SK-N-SH (cell line): ENCODE results near the gene TMED8. TPM values are rescaled to one million over a fixed set of nuclear protein-coding genes. Genes with fewer than 3 reads are reported as not detected.

Experiments
- CTCF ChIA-PET: fragments of 300-600, 350-600 bp; formaldehyde crosslinking; extraction: SDS; loops from one replicate; lab custom pipeline; 2021; lab: Yijun Ruan, JAX
- POLR2A ChIA-PET: fragments of 350-600 bp; sonication (Branson Sonifier 250); formaldehyde crosslinking; extraction: SDS; loops from one replicate; lab custom pipeline; 2020; ENCODE audit warnings: antibody characterized with exemption, inconsistent platforms; lab: Yijun Ruan, JAX
- DNase-seq: peaks from one replicate; pipeline ENCODE4 v3.0.0; 2012
- H2AFZ ChIP-seq: fragments of 200-600 bp; sonication (generic); 2 replicates; pipeline ENCODE4 v1.8.1; 2016; ENCODE audit warnings: antibody characterized with exemption, mild to moderate bottlenecking, low read depth
- H3F3A ChIP-seq: fragments of 200-600 bp; sonication (generic); replicated peaks from 2 replicates; pipeline ENCODE3; 2016; ENCODE audit warnings: antibody characterized with exemption, mild to moderate bottlenecking; ENCODE audit not compliant: insufficient read depth
- H3K27ac ChIP-seq, 2 experiments: fragments of 200-500 bp in 1 of 2; fragments of 200-600 bp in 1 of 2; sonication (Bioruptor generic) in 1 of 2; sonication (generic), shearing (Covaris generic) in 1 of 2; 2 replicates each; pipeline versions ENCODE4 v1.5.1 to v1.6.1; 2014 to 2016; ENCODE audit warnings: low read depth in 2 of 2, inconsistent platforms in 1 of 2, low read length in 1 of 2, mild to moderate bottlenecking in 1 of 2, mixed read lengths in 1 of 2
- H3K27me3 ChIP-seq: fragments of 200-600 bp; sonication (generic), shearing (Covaris generic); 2 replicates; pipeline ENCODE4 v1.6.1; 2016; ENCODE audit warnings: mixed run types; ENCODE audit not compliant: insufficient read depth
- H3K36me3 ChIP-seq, 2 experiments: fragments of 200-500 bp in 1 of 2; fragments of 200-600 bp in 1 of 2; sonication (Bioruptor generic) in 1 of 2; sonication (generic) in 1 of 2; replicated peaks in 1 of 2; 2 replicates each; pipeline versions ENCODE3 to v1.5.1; 2014 to 2016; ENCODE audit warnings: low read length in 1 of 2, mild to moderate bottlenecking in 1 of 2; ENCODE audit not compliant: insufficient read depth in 2 of 2, control insufficient read depth in 1 of 2
- H3K4me1 ChIP-seq, 2 experiments: fragments of 200-500 bp in 1 of 2; fragments of 200-600 bp in 1 of 2; sonication (Bioruptor generic) in 1 of 2; sonication (generic), shearing (Covaris generic) in 1 of 2; 2 replicates each; pipeline versions ENCODE4 v1.5.1 to v1.6.1; 2014 to 2016; ENCODE audit warnings: low read depth in 1 of 2, low read length in 1 of 2, mixed run types in 1 of 2; ENCODE audit not compliant: insufficient read depth in 2 of 2, control insufficient read depth in 1 of 2
- H3K4me2 ChIP-seq: fragments of 200-600 bp; sonication (generic), shearing (Covaris generic); 2 replicates; pipeline ENCODE4 v1.6.1; 2017; ENCODE audit warnings: mixed run types
- H3K4me3 ChIP-seq, 2 experiments: fragments of 200-500 bp in 1 of 2; fragments of 200-600 bp in 1 of 2; sonication (Bioruptor generic) in 1 of 2; sonication (generic), shearing (Covaris generic) in 1 of 2; 2 replicates each; pipeline versions ENCODE4 v1.5.1 to v1.8.1; 2014 to 2016; ENCODE audit warnings: low read depth in 2 of 2, inconsistent platforms in 1 of 2, low read length in 1 of 2, mild to moderate bottlenecking in 1 of 2, mixed read lengths in 1 of 2, moderate library complexity in 1 of 2
- H3K79me2 ChIP-seq: fragments of 200-600 bp; sonication (generic); 2 replicates; pipeline ENCODE4 v1.8.1; 2017; ENCODE audit warnings: mild to moderate bottlenecking; ENCODE audit not compliant: insufficient read depth
- H3K9ac ChIP-seq: fragments of 200-600 bp; sonication (generic); 2 replicates; pipeline ENCODE4 v1.6.1; 2017; ENCODE audit warnings: mixed run types
- H3K9me2 ChIP-seq: fragments of 200-600 bp; sonication (generic); 2 replicates; pipeline ENCODE4 v1.6.1; 2017; ENCODE audit warnings: mixed run types
- H3K9me3 ChIP-seq: fragments of 200-600 bp; sonication (generic); 2 replicates; pipeline ENCODE4 v1.6.1; 2017; ENCODE audit warnings: mixed run types, mild to moderate bottlenecking, moderate library complexity
- H4K20me1 ChIP-seq: fragments of 200-600 bp; sonication (generic); 2 replicates; pipeline ENCODE4 v1.6.1; 2017; ENCODE audit warnings: mild to moderate bottlenecking, mixed run types; ENCODE audit not compliant: insufficient read depth
- ELF1 ChIP-seq: IDR thresholded peaks from 2 replicates; pipeline ENCODE4 v1.4.0; 2012
- EP300 ChIP-seq, 2 experiments: IDR thresholded peaks; 2 replicates each; pipeline versions ENCODE4 v1.4.0 to v1.6.1; 2012; ENCODE audit warnings: borderline replicate concordance in 1 of 2, low read depth in 1 of 2, low read length in 1 of 2
- EZH2phosphoT487 ChIP-seq: fragments of 200-600 bp; sonication (generic); IDR thresholded peaks from 2 replicates; pipeline ENCODE4 v1.6.1; 2017; ENCODE audit warnings: low read depth, mixed run types, mild to moderate bottlenecking, antibody characterized with exemption, moderate library complexity, borderline replicate concordance
- FOSL2 ChIP-seq: IDR thresholded peaks from 2 replicates; pipeline ENCODE4 v1.4.0; 2012; ENCODE audit warnings: low read depth, mild to moderate bottlenecking, moderate library complexity, borderline replicate concordance
- IRF3 ChIP-seq: fragments of 150-350 bp; IDR thresholded peaks from 2 replicates; pipeline ENCODE4 v1.6.1; 2016; ENCODE audit warnings: mild to moderate bottlenecking, low read depth, low read length
- JUND ChIP-seq: IDR thresholded peaks from 2 replicates; pipeline ENCODE4 v1.4.0; 2012
- MAX ChIP-seq: IDR thresholded peaks from 2 replicates; pipeline ENCODE4 v1.4.0; 2012; ENCODE audit warnings: low read depth
- MXI1 ChIP-seq: IDR thresholded peaks from 2 replicates; pipeline ENCODE4 v1.6.1; 2012; ENCODE audit warnings: mild to moderate bottlenecking, low read depth, low read length, improper control_type of control experiment
- NFIC ChIP-seq: IDR thresholded peaks from 2 replicates; pipeline ENCODE4 v1.4.0; 2012; ENCODE audit warnings: borderline replicate concordance
- RCOR1 ChIP-seq: fragments of 150-350 bp; IDR thresholded peaks from 2 replicates; pipeline ENCODE4 v1.6.1; 2017; ENCODE audit warnings: antibody characterized with exemption, low read length
- RXRA ChIP-seq: IDR thresholded peaks from 2 replicates; pipeline ENCODE4 v1.4.0; 2012; ENCODE audit warnings: low read depth, mild to moderate bottlenecking, borderline replicate concordance
- SIN3A ChIP-seq: IDR thresholded peaks from 2 replicates; pipeline ENCODE4 v1.6.1; 2012; ENCODE audit warnings: low read depth, mild to moderate bottlenecking, low read length, moderate library complexity, borderline replicate concordance
- SMC3 ChIP-seq: IDR thresholded peaks from 2 replicates; pipeline ENCODE4 v1.6.1; 2012; ENCODE audit warnings: low read depth, low read length, improper control_type of control experiment
- TAF1 ChIP-seq: IDR thresholded peaks from 2 replicates; pipeline ENCODE4 v1.6.1; 2012; ENCODE audit warnings: low read depth, mild to moderate bottlenecking, low read length, moderate library complexity, borderline replicate concordance
- TCF12 ChIP-seq: IDR thresholded peaks from 2 replicates; pipeline ENCODE4 v1.4.0; 2012
- TEAD4 ChIP-seq: IDR thresholded peaks from 2 replicates; pipeline ENCODE4 v1.4.0; 2012; ENCODE audit warnings: mild to moderate bottlenecking, borderline replicate concordance; ENCODE audit not compliant: insufficient read depth
- USF2 ChIP-seq: fragments of 150-350 bp; IDR thresholded peaks from 2 replicates; pipeline ENCODE4 v1.6.1; 2017; ENCODE audit warnings: antibody characterized with exemption, low read length, low read depth, borderline replicate concordance
- WGBS: methylation state at CpG from one replicate; pipeline ENCODE4 v1.1.6; 2017; ENCODE audit warnings: low lambda C conversion rate; 5-methylcytosine and 5-hydroxymethylcytosine counted together
- polyA plus RNA-seq, 3 experiments: library from polyadenylated mRNA; depleted of rRNA; stranded (reverse); fragments of >200 nt; gene quantifications; 2 replicates each; pipeline ENCODE4 v1.2.3, GENCODE V29; 2012
- TF ChIP-seq, protein P1 (sequence below): IDR thresholded peaks from 2 replicates; pipeline ENCODE4 v1.4.0; 2012; ENCODE audit warnings: low read depth, borderline replicate concordance
- TF ChIP-seq, protein P2 (sequence below): IDR thresholded peaks from 2 replicates; pipeline ENCODE4; 2012
- TF ChIP-seq, protein P3 (sequence below): IDR thresholded peaks from 2 replicates; pipeline ENCODE4 v1.6.1; 2012; ENCODE audit warnings: mild to moderate bottlenecking, low read depth, low read length, moderate library complexity

Gene TMED8
- polyA plus RNA-seq, 1 of the 3 experiments (the other 2 are of a cell fraction) = 2.3 TPM

DNA sequence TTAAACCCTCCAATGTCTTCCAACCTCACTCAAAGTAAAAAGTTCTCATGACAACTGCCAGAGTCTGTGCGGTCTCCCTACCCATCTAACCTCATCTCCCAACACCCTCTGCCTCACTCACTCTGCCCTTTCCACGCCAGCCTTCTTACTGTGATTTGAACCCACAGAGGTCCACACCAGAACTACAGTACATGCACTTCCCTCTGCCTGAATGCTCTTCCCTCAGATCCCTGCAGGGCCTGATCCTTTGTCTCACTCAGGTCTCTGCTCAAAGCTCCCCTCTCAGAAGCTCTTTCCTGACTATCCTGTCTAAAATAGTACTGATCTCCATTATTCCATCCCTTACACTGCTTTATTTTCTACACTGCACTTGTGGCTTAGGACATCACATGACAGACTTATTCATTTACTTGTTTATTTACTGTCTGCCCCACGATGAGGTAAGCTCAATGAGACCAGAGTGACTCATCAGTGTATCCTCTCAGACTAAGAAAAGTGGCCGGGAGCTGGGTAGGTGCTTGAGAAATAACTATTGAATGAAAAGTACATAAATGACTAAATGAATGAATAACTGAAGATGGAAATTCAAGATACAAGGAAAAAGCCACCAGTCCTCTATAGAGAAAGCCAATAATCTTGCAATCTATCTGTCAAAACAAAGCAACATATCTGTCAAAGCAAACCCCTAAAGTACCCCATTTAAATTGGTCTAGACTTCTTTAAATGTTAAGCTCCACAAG, 73.3 kb downstream of the TMED8 start:
- CTCF ChIA-PET = interaction anchor here (0.6 to 7.3 kb wide), 5 partner anchors 11 to 217 kb away, joined by 3 to 143 read pairs (median 3); no protein-coding TSS in a partner anchor
- H3K9me2 ChIP-seq = no peaks in the 10 kb centered on the region
- 43% methylated on average over 4 of the region's 4 CpGs for WGBS
- H2AFZ ChIP-seq = no peak overlapping the region
- TF ChIP-seq TCF12 = peak; percentile 62
- TF ChIP-seq SIN3A = no peak
- TF ChIP-seq IRF3 = no peak
- TF ChIP-seq, protein P1, sequence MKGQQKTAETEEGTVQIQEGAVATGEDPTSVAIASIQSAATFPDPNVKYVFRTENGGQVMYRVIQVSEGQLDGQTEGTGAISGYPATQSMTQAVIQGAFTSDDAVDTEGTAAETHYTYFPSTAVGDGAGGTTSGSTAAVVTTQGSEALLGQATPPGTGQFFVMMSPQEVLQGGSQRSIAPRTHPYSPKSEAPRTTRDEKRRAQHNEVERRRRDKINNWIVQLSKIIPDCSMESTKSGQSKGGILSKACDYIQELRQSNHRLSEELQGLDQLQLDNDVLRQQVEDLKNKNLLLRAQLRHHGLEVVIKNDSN = peak; percentile 83
- TF ChIP-seq MAX = peak; percentile 68
- peak; percentile 94 for TF ChIP-seq FOSL2
- TF ChIP-seq TEAD4 = no peak
- no peak for TF ChIP-seq TAF1
- no peak for TF ChIP-seq EZH2phosphoT487
- TF ChIP-seq USF2 = no peak
- TF ChIP-seq, protein P2, sequence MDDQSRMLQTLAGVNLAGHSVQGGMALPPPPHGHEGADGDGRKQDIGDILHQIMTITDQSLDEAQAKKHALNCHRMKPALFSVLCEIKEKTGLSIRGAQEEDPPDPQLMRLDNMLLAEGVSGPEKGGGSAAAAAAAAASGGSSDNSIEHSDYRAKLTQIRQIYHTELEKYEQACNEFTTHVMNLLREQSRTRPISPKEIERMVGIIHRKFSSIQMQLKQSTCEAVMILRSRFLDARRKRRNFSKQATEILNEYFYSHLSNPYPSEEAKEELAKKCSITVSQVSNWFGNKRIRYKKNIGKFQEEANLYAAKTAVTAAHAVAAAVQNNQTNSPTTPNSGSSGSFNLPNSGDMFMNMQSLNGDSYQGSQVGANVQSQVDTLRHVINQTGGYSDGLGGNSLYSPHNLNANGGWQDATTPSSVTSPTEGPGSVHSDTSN = peak; percentile 68; the same call in 1 of the 2 replicates
- peak in 1 of 2 experiments; percentile 46; a peak in 1 of 4 replicates for TF ChIP-seq EP300 (IDR thresholded peaks at IDR 0.05; ENCODE audit: borderline replicate concordance in 1 of 2, low read depth in 1 of 2, low read length in 1 of 2)
- TF ChIP-seq RXRA = 0 out of 2 replicates have a peak, but pooled peaks have one; percentile 27
- peak; percentile 91 for TF ChIP-seq JUND
- TF ChIP-seq, protein P3, sequence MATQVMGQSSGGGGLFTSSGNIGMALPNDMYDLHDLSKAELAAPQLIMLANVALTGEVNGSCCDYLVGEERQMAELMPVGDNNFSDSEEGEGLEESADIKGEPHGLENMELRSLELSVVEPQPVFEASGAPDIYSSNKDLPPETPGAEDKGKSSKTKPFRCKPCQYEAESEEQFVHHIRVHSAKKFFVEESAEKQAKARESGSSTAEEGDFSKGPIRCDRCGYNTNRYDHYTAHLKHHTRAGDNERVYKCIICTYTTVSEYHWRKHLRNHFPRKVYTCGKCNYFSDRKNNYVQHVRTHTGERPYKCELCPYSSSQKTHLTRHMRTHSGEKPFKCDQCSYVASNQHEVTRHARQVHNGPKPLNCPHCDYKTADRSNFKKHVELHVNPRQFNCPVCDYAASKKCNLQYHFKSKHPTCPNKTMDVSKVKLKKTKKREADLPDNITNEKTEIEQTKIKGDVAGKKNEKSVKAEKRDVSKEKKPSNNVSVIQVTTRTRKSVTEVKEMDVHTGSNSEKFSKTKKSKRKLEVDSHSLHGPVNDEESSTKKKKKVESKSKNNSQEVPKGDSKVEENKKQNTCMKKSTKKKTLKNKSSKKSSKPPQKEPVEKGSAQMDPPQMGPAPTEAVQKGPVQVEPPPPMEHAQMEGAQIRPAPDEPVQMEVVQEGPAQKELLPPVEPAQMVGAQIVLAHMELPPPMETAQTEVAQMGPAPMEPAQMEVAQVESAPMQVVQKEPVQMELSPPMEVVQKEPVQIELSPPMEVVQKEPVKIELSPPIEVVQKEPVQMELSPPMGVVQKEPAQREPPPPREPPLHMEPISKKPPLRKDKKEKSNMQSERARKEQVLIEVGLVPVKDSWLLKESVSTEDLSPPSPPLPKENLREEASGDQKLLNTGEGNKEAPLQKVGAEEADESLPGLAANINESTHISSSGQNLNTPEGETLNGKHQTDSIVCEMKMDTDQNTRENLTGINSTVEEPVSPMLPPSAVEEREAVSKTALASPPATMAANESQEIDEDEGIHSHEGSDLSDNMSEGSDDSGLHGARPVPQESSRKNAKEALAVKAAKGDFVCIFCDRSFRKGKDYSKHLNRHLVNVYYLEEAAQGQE = no peak
- TF ChIP-seq ELF1 = no peak
- no peak for TF ChIP-seq MXI1
- no peak for TF ChIP-seq SMC3
- TF ChIP-seq RCOR1 = no peak
- peak; percentile 20; the same call in 1 of the 2 replicates for TF ChIP-seq NFIC
- DNase-seq = no peak
- H3K27ac ChIP-seq = peak overlapping the region; percentile 40 to 87; a peak in 3 of 4 replicates
- no peaks in the 10 kb centered on the region for H3K9me3 ChIP-seq
- no peaks in the 10 kb centered on the region for H3K27me3 ChIP-seq
- H3K4me1 ChIP-seq = peaks cover 11 to 31% of the 10 kb centered on the region in 2 experiments
- no peaks in the 10 kb centered on the region for H3K79me2 ChIP-seq
- H4K20me1 ChIP-seq = peaks cover 3% of the 10 kb centered on the region
- peaks cover 24% of the 10 kb centered on the region for H3F3A ChIP-seq
- H3K4me3 ChIP-seq = 0 out of 4 replicates have a peak overlapping the region, but pooled peaks of 1 of the 2 experiments have one; percentile 3
- H3K4me2 ChIP-seq = peak overlapping the region; percentile 56
- POLR2A ChIA-PET = interaction anchor here (1.2 kb wide), 1 partner anchor 12 kb away, joined by 4 read pairs; no protein-coding TSS in a partner anchor
- no peak overlapping the region for H3K9ac ChIP-seq
- peaks cover 0 to 45% of the 10 kb centered on the region in 2 experiments for H3K36me3 ChIP-seq
